HG03060 (cell line): ENCODE measurements around the gene EBLN1.
"Not testable (repeated sequence)": the region's sequence is repeated elsewhere in the genome, so short reads cannot be mapped to it uniquely, and the experiment has no call there.

Source experiments
- ATAC-seq: cut with Tn5 transposase; IDR thresholded peaks from one replicate; pipeline ENCODE4 v1.9.1; 2021; ENCODE audit warnings: low read depth, moderate number of reproducible peaks; ENCODE audit not compliant: unreplicated experiment

Gene EBLN1

DNA sequence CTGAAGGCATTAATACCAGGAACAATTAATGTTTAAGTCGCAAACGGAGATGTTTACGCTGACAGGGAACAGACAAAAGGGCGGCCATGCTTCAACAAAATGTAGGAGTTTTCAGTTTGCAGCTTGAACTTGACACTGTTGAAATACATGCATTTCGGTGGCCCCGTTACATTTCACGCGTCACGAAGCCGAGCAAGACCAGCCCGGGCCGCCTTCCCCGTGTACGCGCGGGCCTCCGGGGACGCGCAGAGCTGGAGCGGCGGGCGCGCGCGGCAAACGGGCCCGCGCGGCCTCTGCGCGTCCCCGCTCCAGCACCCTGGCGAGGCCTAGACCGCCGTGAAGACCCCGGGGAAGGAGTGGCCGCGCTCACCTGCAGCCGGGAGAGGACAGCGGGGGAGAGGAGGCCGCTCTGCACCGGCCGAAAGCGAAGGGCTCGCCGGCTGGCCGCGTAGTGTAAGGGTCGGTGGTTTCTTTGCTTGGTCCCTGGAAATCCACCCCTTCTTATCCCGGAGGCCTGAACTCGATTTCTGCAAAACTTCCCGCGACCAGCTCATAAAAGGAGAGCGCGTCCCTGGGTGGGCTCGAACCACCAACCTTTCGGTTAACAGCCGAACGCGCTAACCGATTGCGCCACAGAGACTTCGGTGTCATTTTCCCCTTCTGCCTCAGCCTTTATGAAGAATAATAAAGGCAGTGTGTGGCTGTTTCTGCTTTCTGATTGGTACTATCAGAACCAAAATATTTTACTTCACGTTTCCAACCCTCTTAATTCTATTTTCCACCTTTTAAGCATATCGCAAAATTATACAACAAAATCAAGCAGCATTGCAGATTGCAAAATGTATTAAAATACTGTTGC lies 11.4 kb upstream of the EBLN1 start:
- ATAC-seq, result peak; percentile 61

DNA sequence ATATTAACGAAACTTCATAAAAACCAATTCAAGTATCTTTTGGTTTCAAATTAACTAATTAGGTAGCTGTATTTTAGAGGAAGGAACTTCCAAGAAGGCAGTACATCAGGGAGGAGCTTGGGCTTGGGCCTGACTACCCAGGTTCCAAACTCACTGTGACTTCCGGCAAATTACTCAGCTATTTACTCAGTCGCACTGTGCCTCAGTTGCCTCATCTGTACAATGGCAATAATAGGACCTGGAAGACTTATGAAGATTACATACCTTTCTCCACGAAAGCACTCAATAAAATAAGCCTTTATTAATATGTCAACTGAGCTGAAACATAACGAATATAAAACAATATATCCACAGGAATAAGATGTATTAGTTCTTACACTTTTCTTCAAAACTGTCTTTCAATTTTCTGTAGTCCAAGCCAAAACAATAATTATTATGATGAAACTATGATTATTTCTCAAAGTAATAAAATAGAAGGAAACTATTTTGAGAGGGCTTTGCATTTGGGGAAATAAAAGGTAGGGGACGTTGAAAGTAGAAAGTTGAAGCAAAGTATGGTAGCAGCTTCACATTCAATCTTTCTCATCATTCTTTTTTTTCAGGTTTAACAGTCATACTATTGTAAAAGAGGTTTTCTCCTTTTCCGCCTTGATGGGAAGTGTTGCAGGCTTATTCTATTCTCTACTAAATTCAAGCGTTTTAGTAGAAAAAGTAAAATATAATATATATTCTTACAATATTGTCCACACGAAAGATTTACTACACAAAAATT lies 10.5 kb upstream of the EBLN1 start:
- no peak for ATAC-seq

DNA sequence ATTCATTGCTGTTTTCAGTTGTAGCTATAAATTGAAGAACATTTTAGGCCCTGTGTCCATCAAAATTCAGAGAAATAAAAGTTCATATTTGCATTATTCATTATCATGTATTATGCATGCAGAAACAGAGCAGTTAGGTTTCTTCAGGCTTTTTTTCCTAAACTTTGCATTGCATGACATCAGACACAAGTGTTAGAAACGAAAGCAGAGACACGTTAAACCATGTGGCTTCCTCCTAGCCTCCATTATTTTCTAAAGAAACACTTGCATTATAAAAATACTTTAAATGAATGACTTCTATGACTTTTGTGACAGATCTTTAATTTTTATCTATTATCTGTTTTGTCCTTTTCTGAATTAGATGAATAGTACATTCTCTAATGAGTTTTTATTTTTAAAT lies 8.8 kb upstream of the EBLN1 start:
- ATAC-seq, result no peak

DNA sequence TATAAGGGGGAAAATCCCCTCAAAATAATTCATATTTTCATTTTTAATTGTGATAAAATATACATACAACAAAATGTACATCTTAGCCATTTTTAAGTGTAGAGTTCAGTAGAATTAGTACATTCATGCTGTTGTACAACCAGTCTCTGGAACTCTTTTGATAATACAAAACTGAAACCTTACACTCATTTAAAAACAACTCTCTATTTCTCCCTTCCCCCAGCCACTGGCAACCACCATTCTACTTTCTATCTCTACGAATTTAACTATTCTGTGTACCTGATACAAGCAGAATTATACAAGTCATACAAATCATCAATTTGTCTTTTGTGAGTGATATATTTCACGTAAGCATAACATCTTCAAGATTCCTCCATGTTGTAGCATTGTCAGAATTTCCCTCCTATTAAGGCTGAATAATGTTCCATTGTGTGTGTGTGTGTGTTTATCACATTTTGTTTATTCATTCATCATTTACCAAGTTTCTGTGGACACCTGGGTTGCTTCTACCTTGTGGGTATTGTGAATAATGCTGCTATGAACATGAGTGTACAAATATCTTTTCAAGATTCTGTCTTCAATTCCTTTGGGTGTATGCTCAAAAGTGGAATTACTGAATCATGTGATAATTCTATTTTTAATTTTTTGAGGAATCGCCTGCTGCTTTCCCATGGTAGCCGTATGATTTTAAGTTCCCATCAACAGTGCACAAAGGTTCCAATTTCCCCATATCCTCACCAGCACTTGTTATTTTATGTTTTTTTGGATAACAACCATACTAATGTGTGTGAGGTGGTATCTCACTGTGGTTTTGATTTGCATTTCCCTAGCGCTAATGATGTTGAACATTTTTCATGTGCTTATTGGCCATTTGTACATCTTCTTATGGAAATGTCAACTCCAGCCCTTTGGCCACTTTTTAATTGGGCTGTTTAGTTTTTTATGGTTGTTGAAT lies 4.7 kb upstream of the EBLN1 start:
- ATAC-seq, result no peak

DNA sequence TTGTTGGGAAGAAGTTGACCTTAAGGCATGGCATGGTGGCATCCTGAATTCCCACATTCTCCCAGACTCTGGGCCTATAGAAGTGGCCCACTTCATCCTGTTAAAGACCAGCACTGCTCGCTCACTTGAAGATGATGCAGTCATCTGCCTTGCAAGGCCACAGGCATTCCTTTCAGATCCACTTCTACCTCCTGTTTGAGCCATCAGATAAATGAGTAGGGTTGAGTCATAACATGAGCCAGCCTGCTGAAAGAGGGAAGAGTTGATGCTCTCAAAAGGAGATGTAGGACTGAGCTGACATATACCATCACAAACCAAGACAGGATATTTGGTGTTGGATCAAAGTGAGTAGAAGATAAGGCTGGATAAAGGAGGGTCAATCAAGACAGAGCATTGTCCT lies 1.5 kb upstream of the EBLN1 start:
- ATAC-seq, result no peak

DNA sequence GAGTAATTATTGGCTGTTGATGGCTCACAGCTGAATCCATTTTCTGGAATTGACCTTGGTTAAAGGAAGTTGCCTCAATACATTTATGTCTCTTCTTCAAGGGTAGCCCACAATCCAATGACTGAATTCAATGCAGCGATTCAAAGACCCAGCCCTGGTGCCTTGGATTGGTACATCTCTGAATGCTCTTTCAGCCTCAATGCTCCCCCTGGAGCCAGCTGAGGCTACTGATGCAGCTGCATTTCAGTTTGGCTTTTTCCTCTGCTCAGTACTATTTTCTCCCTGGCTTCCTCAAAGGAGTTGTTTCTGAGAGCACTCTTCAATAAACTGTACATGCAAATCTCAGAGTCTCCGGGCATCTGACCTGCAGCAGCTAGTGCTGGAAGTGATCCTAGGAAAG lies 633 bp upstream of the EBLN1 start:
- no peak for ATAC-seq

DNA sequence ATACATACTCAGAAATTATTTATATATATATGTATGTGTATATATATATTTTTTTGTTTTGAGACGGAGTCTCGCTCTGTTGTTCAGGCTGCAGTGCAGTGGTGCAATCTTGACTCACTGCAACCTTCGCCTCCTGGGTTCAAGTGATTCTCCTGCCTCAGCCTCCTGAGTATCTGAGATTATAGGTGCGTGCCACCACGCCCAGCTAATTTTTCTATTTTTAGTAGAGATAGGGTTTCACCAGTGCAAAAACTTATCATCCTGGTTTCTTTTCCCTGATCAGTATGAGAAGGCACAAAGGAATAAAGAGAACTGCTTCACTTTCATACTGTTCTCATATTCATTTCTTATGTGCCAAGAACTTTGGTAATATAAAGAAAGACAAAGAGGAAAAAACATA lies 731 bp downstream of the EBLN1 start:
- not testable (repeated sequence) for ATAC-seq

DNA sequence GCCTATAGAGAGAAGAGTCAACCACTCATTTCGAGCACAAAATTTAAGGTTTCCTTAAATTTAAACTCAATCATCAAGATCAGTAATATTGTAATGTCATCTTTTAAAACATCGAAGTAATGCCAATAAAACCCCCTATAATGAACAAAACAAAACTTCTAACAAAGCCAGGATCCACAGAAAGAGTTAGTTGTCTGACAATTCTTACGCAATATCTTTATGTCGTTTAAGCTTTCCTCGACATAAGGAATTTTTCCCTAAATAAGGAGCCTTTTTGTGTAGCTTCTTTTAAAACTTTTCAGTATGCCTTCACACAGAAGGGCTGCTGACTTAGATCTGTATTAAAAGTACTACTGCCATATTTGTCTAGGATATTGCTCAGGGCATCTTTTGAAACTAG lies 7.5 kb downstream of the EBLN1 start:
- ATAC-seq, result no peak

DNA sequence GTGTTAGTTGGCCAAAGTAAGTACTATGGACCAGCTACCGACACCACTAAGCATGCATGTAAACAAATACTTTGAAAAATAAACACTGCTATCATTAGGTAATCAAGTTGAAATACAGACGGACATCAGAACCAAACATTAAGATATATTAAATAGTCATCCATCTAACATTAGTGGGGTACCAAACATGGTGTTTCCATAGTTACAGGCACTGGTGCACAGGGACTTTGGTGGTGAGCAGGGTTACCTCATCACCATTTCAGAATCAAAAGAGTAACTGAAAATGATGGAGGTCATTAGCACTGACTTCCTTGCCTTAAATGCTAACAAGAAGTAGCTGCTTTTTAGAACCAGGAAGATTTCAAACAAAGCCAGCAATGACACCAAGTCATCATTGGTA lies 23.9 kb downstream of the EBLN1 start:
- no peak for ATAC-seq

DNA sequence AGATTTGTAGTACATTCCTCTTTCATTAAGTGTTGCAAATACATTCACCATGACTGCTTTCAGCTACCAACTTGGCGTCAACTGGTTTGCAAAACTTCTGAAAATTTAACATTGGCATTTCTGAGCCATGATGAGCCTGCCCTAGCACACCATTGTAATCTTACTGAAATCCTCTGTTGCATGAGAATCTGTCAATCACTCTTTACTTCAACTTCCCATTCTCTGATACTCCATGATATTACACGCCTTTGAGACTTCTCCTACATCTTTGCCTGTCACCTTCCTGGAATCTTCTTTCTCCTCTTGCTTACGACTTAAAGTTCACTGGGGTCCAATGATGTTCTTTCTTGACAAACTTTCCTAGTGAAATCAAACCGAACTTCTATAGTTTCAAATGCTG lies 32.2 kb downstream of the EBLN1 start:
- no peak for ATAC-seq

DNA sequence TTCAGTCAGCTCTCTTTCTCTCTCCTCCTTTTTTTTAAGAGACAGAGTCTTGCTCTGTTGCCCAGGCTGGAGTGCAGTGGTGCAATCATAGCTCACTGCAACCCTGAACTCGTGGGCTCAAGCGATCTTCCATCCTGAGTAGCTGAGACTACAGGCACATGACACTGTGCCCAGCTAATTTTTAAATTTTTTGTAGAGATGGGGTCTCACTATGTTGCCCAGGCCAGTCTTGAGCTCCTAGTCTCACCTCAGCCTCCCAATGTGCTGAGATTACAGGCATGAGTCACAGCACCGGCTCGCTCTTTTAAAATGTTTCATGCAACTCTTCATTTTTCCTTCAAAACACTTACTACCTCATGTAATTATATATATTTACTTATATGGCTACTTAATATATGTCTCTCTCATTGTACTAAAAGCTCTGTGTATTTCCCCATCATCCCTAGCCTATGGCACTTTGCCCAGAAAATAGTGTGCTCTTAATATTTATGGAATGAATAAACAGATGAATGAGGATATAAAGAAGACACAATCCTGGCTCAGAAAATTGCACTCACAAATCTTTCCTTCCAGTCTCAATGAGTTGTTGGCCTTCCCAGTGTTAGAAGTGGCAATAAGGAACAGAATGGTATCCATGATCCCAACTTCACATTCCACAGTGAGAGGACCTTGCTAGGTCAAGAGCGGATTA lies 33.9 kb downstream of the EBLN1 start:
- no peak for ATAC-seq

DNA sequence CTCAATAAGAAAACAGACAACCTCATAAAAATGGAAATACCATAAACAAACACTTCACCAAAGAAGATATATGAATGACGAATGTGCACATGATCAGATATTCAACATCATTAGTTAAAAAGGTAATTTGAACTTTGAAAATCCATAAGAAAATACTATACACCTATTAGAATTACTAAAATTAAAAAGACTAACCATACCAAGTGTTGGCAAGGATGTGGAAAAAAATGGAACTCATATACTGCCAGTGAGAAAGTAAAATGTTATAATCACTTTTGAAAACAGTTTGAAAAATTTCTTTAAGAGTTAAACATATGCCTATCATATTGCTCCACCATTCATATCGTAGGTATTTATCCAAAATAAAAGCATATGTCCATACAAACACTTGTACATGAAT lies 37.1 kb downstream of the EBLN1 start:
- no peak for ATAC-seq

DNA sequence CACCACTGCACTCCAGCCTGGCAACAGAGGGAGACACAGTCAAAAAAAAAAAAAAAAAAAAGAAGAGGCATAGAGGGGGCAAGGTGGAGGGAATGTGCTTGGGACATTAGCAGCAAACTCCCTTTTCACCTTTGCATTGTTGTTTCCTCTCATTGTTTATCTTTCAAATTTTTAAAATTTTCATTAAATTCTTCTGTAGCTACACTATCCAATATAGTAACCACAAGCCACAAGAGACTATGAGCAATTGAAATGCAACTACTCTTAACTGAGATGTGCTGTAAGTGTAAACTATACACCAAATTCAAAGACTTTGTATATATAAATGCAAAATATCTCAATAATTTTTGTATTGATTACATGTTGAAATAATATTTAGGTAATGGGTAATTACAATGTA lies 43.4 kb downstream of the EBLN1 start:
- no peak for ATAC-seq

DNA sequence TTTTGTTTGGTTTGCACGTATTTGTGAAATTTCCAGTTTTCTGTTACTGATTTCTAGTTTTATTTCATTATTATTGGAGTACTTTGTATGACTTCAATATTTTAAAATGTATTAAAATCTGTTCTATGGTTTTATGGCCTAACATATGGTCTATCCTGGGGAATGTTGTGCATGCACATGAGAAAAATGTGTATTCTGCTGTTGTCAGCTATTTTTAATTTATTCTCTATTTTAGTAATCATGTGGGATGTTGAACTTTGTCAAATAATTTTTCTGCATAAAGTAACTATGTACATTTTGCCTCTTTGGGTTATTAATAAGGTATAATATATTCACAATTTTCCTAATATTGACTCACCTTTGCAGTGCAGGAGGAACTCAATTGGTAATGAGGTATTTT lies 46.7 kb downstream of the EBLN1 start:
- ATAC-seq, result no peak

DNA sequence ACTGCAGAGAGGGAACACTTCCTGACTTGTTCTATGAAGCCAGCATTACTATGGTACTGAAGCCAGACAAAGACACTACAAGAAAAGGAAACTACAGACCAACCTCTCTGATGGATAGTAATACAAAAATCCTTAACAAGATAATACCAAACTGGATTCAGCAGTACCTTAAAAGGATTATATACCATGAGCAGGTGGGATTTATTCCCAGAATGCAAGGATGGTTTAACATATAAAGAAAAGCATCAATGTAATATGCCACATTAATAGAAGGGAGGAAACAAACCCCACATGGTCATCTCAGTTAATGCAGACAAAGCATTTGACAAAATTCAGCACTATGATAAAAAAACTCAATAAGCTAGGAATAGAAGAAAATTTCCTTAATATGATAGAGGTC lies 47.2 kb downstream of the EBLN1 start:
- ATAC-seq, result no peak

DNA sequence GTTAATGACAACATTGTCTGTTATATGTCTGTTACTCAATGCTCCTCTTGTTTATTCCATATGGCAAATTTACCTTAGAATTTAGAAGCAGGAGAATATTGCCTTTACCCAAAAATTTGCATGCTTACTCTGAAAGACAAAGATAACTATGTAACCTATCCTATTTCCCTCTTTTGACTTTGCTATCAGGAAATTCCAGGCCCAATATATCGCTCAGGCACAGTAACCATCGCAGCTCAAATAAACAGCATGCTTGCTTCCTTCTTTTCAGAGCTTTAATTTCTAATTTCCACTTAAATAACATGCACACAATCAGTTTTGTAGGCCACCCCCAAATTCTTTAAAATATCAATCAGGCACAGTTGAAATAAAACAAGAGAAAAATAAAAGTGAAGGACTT lies 57.8 kb downstream of the EBLN1 start:
- no peak for ATAC-seq

DNA sequence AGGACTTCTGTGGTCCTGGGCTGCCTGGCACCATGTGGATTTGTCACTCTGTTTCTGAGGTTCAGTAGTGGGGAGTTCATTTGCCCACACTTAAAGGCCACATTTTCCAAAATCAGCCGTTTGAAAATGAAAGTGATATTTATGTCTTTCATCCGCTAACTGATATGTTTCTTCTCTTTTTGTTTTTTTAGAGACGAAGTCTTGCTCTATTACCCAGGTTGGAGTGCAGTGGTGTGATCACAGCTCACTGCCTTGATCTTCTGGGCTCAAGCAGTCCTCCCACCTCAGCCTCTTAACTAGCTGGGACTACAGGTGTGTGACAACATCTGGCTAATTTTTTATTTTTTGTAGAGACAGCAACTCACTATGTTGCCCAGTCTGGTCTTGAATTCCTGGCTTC lies 58.6 kb downstream of the EBLN1 start:
- no peak for ATAC-seq
